ENCODE results near the gene EPHA2. TPM values are rescaled to one million over a fixed set of nuclear protein-coding genes. Genes with fewer than 3 reads are reported as not detected.
A peak's percentile ranks its signal among the peaks of the same experiment; 100 is the strongest.

Gene EPHA2
- total RNA-seq, 1 donor from 2014 or later, result 42.7 TPM

DNA sequence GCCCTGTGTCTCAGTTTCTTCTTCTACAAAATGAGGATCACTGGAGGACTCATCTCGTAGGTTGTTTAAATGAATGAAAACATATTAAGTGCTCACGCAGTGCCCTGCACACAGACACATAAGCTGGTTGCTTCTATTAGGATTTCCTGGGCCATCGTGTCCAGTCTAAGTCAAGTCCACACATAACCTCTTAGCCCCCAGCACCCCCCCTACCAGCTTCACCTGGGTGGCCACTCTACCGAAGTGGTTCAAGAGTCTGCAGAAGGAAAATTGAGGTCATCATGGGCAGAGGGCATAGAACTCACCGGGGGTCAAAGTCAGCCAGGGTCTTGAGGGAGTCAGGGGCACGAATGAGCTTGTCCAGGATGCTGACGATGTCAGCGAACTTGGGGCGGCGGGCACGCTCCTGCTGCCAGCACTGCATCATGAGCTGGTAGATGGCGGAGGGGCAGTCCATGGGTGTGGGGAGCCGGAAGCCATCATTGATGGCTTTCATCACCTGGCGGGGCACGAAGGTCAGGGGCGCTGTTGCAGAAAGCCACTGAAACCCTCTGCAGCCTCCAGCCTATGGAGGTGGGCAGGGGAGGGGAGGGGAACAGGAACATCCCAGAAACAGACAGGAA, 25.8 kb downstream of the EPHA2 start:
- no peaks in the 10 kb centered on the region for H3K27me3 ChIP-seq
- intact Hi-C loops (cut with DNase I), result no loop called here
- peaks cover 60 to 96% of the 10 kb centered on the region in 2 donors for H3K36me3 ChIP-seq
- no peak overlapping the region for H3K27ac ChIP-seq
- H3K4me1 ChIP-seq, result peaks cover 0 to 8% of the 10 kb centered on the region in 2 donors
- no peaks in the 10 kb centered on the region for H3K9me3 ChIP-seq
- no peak for DNase-seq (ENCODE audit: low spot score in 2 of 2)
- TF ChIP-seq, protein P1, sequence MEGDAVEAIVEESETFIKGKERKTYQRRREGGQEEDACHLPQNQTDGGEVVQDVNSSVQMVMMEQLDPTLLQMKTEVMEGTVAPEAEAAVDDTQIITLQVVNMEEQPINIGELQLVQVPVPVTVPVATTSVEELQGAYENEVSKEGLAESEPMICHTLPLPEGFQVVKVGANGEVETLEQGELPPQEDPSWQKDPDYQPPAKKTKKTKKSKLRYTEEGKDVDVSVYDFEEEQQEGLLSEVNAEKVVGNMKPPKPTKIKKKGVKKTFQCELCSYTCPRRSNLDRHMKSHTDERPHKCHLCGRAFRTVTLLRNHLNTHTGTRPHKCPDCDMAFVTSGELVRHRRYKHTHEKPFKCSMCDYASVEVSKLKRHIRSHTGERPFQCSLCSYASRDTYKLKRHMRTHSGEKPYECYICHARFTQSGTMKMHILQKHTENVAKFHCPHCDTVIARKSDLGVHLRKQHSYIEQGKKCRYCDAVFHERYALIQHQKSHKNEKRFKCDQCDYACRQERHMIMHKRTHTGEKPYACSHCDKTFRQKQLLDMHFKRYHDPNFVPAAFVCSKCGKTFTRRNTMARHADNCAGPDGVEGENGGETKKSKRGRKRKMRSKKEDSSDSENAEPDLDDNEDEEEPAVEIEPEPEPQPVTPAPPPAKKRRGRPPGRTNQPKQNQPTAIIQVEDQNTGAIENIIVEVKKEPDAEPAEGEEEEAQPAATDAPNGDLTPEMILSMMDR (IDR thresholded peaks at IDR 0.05), result no peak
- no peak overlapping the region for H3K4me3 ChIP-seq

DNA sequence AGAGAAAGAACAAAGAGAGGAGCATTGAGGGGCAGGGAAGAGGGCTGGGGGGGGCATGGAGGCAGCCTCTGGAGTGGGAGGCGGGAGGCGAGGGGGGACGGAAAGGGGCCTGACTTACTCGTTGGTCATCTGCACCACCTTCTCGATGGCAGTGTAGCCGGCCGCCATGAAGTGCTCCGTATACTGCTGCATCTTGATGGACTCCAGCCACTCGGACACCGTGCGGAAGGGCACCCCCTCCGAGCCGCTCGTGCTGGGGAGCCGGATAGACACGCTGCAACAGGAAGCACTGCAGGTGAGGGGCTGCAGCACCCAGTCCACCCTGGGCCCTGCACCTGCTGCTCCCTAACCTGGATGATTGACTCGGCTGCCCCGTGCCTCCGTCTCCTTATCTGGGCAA, 26.6 kb downstream of the EPHA2 start:
- Histone ChIP-seq H3K4me3 (no peak overlapping the region), H3K27ac (peak overlapping the region in 1 of 2 donors; percentile 34), H3K36me3 (peaks cover 56 to 96% of the 10 kb centered on the region in 2 donors), H3K27me3 (no peaks in the 10 kb centered on the region), H3K4me1 (peaks cover 0 to 8% of the 10 kb centered on the region in 2 donors), H3K9me3 (no peaks in the 10 kb centered on the region)
- intact Hi-C loops (cut with DNase I), result no loop called here
- DNase-seq (ENCODE audit: low spot score in 2 of 2), result no peak
- TF ChIP-seq, protein P1 (IDR thresholded peaks at IDR 0.05), result no peak

DNA sequence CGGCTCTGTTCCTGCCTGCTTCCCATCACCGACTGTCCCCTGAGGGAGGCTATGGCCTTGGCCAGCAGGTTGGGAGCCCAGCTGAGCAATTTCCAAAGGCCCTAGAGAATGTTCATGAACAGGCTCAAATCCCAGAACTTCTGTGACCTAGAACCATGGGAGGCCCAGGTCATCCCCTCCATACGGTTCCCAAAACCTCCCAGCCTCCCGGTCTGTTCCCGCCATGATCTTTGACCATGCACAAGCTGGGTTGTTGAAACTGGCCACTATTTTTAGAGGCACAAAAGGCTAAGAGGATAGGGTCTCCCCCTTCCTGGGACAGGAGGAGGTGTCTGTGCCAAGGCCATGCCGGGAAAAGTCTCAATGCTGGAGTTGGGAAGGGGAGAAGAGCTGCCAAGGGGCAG, 27.5 kb downstream of the EPHA2 start:
- no peaks in the 10 kb centered on the region for H3K9me3 ChIP-seq
- intact Hi-C loops (cut with DNase I), result no loop called here
- peaks cover 0 to 8% of the 10 kb centered on the region in 2 donors for H3K4me1 ChIP-seq
- H3K27me3 ChIP-seq, result no peaks in the 10 kb centered on the region
- DNase-seq (ENCODE audit: low spot score in 2 of 2), result no peak
- H3K27ac ChIP-seq, result peak overlapping the region; percentile 18 to 49
- peaks cover 54 to 95% of the 10 kb centered on the region in 2 donors for H3K36me3 ChIP-seq
- TF ChIP-seq, protein P1 (IDR thresholded peaks at IDR 0.05), result no peak
- no peak overlapping the region for H3K4me3 ChIP-seq

DNA sequence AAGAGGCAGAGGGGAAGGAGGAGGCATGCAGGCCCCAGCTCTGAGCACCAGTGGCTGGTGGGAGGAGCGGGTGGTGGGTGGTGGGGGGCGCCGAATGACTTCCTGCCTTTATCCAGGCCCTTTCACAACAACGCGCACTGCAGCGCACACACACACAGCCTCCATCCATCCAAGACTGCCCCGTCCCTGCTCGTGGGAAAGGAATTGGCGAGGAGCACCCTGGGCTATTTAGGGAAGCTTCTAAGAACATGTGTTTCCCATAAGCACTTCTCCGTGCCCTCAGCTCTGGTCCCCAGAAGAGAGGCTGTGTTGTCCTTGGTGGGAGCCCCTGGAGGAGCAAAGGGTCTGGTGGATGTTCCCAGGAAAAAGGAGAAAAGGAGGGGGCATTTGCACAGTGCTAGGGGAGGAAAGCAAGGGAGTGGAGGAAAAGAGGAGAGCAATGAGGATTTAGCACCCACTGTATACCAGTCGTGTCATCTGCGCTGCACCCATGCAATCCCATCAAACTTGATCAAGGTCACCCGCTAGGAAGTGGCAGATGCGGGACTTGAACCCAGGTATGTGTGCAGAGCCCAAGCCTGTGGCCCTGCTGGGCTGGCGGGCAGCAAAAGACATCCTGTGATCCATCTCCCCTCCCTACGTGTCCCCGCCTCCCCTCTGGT, 28.1 kb downstream of the EPHA2 start:
- Histone ChIP-seq H3K27ac (peak overlapping the region; percentile 40 to 49), H3K4me1 (peaks cover 0 to 8% of the 10 kb centered on the region in 2 donors), H3K27me3 (no peaks in the 10 kb centered on the region), H3K4me3 (no peak overlapping the region), H3K9me3 (no peaks in the 10 kb centered on the region), H3K36me3 (peaks cover 51 to 93% of the 10 kb centered on the region in 2 donors)
- DNase-seq (ENCODE audit: low spot score in 2 of 2), result no peak
- TF ChIP-seq, protein P1 (IDR thresholded peaks at IDR 0.05), result no peak
- intact Hi-C loops (cut with DNase I), result no loop called here

DNA sequence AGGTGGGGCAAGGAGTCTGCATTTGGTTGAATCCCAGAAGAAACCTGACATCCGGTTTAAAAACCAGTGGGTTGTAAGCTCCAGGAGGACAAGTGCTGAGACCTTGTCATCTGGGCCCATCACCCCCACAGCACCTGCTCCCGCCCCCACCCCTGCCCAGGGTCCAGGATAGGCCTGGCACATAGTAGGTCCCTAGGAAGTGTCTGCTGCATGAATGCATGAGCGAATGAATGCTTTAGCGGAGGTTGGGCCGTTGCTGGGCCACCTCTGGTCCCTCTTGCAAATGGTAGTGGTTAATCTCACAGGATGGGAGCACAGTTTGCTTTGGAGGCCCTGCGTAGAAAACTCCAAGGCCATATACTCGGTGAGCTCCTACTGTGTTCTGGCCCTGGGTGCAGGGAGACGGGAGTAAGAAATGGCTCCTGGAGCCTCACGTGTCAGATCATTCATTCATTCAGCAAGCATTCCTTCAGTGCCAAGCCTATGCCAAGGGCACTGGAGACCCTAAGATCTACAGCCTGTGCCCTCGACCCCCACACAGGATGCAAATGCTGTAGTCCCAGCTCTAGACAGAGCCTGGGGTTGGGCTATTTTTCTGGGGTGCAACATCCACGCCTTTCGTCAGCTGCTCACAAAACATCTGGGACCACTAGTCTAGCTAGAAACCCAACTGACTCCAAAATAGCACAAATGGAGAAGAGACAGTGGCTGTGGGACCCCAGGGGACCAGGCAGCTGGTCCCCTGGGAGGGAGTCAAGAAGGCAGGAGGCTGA, 28.9 kb downstream of the EPHA2 start:
- intact Hi-C loops (cut with DNase I), result no loop called here
- no peaks in the 10 kb centered on the region for H3K9me3 ChIP-seq
- TF ChIP-seq, protein P1 (IDR thresholded peaks at IDR 0.05), result no peak
- no peak overlapping the region for H3K4me3 ChIP-seq
- no peaks in the 10 kb centered on the region for H3K27me3 ChIP-seq
- H3K4me1 ChIP-seq, result peaks cover 0 to 8% of the 10 kb centered on the region in 2 donors
- peak overlapping the region; percentile 40 to 49 for H3K27ac ChIP-seq
- peaks cover 44 to 85% of the 10 kb centered on the region in 2 donors for H3K36me3 ChIP-seq
- no peak for DNase-seq (ENCODE audit: low spot score in 2 of 2)
